HG03439 (cell line): Measurements from ENCODE around the gene PCDHB12.
"Not testable (repeated sequence)": the region's sequence is repeated elsewhere in the genome, so short reads cannot be mapped to it uniquely, and the experiment has no call there.

Experiments used
- ATAC-seq: cut with Tn5 transposase; IDR thresholded peaks from one replicate; pipeline ENCODE4 v1.9.1; 2021; ENCODE audit warnings: mild to moderate bottlenecking, moderate library complexity; ENCODE audit not compliant: unreplicated experiment

The PCDHB12 gene

GRCh38 chr5:141201646-141202045 lies 6.9 kb upstream of the PCDHB12 start:
- ATAC-seq, result not testable (repeated sequence)

- ATAC-seq, result not testable (repeated sequence)
These were observed 1.8 kb downstream of the PCDHB12 start for GRCh38 chr5:141210281-141210680.

DNA sequence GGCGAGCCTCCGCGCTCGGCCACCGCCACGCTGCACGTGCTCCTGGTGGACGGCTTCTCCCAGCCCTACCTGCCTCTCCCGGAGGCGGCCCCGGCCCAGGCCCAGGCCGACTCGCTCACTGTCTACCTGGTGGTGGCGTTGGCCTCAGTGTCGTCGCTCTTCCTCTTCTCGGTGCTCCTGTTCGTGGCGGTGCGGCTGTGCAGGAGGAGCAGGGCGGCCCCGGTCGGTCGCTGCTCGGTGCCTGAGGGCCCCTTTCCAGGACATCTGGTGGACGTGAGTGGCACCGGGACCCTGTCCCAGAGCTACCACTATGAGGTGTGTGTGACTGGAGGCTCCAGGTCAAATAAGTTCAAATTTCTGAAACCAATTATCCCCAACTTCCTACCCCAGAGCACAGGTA lies 2.3 kb downstream of the PCDHB12 start:
- ATAC-seq, result not testable (repeated sequence)

- ATAC-seq, result not testable (repeated sequence)
These were observed 5.3 kb downstream of the PCDHB12 start, which contains the start of gene PCDHB13 for GRCh38 chr5:141213656-141214339. TSS of gene PCDHB13 (plus strand) at chr5:141213919. CDS start at chr5:141214124, 205 bp downstream.

DNA sequence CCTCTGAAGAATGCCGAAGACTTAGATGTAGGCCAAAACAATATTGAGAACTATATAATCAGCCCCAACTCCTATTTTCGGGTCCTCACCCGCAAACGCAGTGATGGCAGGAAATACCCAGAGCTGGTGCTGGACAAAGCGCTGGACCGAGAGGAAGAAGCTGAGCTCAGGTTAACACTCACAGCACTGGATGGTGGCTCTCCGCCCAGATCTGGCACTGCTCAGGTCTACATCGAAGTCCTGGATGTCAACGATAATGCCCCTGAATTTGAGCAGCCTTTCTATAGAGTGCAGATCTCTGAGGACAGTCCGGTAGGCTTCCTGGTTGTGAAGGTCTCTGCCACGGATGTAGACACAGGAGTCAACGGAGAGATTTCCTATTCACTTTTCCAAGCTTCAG lies 6.1 kb downstream of the PCDHB12 start:
- ATAC-seq, result not testable (repeated sequence)

GRCh38 chr5:141215504-141215903 lies 7.0 kb downstream of the PCDHB12 start:
- ATAC-seq, result not testable (repeated sequence)

DNA sequence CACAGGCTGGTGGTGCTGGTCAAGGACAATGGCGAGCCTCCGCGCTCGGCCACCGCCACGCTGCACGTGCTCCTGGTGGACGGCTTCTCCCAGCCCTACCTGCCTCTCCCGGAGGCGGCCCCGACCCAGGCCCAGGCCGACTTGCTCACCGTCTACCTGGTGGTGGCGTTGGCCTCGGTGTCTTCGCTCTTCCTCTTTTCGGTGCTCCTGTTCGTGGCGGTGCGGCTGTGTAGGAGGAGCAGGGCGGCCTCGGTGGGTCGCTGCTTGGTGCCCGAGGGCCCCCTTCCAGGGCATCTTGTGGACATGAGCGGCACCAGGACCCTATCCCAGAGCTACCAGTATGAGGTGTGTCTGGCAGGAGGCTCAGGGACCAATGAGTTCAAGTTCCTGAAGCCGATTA lies 7.5 kb downstream of the PCDHB12 start:
- ATAC-seq, result not testable (repeated sequence)

- no peak for ATAC-seq
These were observed 14.7 kb downstream of the PCDHB12 start, which contains the start of gene PCDHB14 for GRCh38 chr5:141223112-141223783. TSS of gene PCDHB14 (plus strand) at chr5:141223343. CDS start at chr5:141223506, 163 bp downstream.

DNA sequence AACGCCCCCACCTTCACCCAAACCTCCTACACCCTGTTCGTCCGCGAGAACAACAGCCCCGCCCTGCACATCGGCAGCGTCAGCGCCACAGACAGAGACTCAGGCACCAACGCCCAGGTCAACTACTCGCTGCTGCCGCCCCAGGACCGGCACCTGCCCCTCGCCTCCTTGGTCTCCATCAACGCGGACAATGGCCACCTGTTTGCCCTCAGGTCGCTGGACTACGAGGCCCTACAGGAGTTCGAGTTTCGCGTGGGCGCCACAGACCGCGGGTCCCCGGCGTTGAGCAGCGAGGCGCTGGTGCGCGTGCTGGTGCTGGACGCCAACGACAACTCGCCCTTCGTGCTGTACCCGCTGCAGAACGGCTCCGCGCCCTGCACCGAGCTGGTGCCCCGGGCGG lies 16.3 kb downstream of the PCDHB12 start:
- ATAC-seq, result not testable (repeated sequence)

- not testable (repeated sequence) for ATAC-seq
These were observed 16.9 kb downstream of the PCDHB12 start for GRCh38 chr5:141225421-141225820.

GRCh38 chr5:141234109-141234667 lies 25.7 kb downstream of the PCDHB12 start:
- ATAC-seq, result no peak

DNA sequence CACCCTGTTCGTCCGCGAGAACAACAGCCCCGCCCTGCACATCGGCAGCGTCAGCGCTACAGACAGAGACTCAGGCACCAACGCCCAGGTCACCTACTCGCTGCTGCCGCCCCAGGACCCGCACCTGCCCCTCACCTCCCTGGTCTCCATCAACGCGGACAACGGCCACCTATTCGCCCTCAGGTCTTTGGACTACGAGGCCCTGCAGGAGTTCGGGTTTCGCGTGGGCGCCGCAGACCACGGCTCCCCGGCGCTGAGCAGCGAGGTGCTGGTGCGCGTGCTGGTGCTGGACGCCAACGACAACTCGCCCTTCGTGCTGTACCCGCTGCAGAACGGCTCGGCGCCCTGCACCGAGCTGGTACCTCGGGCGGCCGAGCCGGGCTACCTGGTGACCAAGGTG lies 27.4 kb downstream of the PCDHB12 start:
- ATAC-seq, result not testable (repeated sequence)

DNA sequence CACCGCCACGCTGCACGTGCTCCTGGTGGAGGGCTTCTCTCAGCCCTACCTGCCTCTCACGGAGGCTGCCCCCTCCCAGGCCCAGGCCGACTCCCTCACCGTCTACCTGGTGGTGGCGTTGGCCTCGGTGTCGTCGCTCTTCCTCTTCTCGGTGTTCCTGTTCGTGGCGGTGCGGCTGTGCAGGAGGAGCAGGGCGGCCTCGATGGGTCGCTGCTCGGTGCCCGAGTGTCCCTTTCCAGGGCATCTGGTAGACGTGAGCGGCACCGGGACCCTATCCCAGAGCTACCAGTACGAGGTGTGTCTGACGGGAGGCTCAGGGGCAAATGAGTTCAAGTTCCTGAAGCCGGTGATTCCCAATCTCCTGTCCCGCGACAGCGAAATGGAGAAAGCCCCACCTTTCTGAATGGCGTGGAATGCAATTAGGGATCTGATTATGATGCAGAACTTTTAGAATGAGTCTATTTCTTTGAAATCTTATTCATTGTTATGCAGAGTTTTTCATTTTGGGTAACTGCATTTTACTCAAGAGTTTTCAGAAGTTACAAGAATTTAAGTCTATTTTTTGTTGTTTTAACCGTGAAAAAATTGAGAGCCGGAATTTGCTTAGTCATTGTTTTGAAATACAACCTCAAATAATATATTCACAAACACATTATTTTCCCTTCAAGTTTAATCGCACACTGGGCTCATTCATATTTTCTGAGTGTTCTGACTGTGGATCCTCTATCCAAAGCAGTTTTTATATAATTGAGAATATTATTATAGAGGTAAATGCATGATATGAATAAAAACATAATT lies 28.2 kb downstream of the PCDHB12 start:
- no peak for ATAC-seq

- no peak for ATAC-seq
These were observed 33.0 kb downstream of the PCDHB12 start for GRCh38 chr5:141241496-141241895.

DNA sequence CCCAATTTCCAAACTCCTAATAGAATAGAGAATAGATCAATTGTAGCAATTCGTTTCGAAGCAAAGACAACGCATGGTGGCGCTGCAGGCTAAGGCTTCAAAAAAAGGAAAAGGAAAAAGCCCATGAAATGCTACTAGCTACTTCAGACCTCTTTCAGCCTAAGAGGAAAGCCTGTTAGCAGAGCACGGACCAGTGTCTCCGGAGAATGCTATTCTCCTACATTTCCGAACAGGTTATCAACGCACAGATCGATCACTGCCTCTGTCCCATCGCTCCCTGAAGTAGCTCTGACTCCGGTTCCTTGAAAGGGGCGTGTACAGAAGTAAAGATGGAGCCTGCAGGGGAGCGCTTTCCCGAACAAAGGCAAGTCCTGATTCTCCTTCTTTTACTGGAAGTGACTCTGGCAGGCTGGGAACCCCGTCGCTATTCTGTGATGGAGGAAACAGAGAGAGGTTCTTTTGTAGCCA lies 36.8 kb downstream of the PCDHB12 start, which contains the start of gene PCDHB15:
PCDHB15 (plus strand) TSS at position 146 of the 468 bp plus-strand sequence; CDS start at position 330, 184 bp downstream.
- ATAC-seq, result no peak

GRCh38 chr5:141246971-141247370 lies 38.5 kb downstream of the PCDHB12 start:
- not testable (repeated sequence) for ATAC-seq

DNA sequence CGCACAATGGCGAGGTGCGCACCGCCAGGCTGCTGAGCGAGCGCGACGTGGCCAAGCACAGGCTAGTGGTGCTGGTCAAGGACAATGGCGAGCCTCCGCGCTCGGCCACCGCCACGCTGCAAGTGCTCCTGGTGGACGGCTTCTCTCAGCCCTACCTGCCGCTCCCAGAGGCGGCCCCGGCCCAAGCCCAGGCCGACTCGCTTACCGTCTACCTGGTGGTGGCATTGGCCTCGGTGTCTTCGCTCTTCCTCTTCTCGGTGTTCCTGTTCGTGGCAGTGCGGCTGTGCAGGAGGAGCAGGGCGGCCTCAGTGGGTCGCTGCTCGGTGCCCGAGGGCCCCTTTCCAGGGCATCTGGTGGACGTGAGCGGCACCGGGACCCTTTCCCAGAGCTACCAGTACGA lies 38.9 kb downstream of the PCDHB12 start:
- ATAC-seq, result not testable (repeated sequence)

GRCh38 chr5:141250576-141250975 lies 42.1 kb downstream of the PCDHB12 start:
- ATAC-seq, result no peak

GRCh38 chr5:141258464-141258863 lies 49.9 kb downstream of the PCDHB12 start:
- ATAC-seq, result no peak

DNA sequence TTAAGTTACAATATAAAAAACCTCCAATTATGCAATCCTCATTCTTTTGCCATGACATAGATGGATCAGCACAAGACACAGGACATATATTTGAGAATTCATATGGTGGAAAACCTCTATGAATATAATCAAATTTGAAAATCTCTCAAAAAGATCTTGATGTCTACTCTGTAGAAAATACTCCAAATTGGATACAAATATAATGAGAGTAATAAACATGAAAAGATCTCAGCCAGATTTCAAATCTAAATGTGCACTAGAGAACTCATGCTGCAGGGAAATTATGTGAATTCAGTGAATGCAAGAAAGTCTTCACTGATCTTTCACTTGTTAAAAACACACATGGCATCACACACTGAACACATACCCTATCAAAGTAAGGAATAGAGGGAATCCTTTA lies 50.4 kb downstream of the PCDHB12 start:
- ATAC-seq, result no peak
